Mesodermal cell (in vitro differentiated cells): Measurements from ENCODE around the gene DNAL4.

ENCODE experiments used
- H3K27ac ChIP-seq: 2 replicates; pipeline ENCODE4 v1.7.0; 2013; ENCODE audit warnings: mild to moderate bottlenecking, low read depth, low read length, moderate library complexity; ENCODE audit not compliant: severe bottlenecking
- H3K36me3 ChIP-seq: 2 replicates; pipeline ENCODE4 v1.7.1; 2013; ENCODE audit warnings: mild to moderate bottlenecking, low read length, moderate library complexity; ENCODE audit not compliant: control insufficient read depth, insufficient read depth
- H3K4me1 ChIP-seq: one replicate; pipeline ENCODE4 v1.7.1; 2013; ENCODE audit warnings: mild to moderate bottlenecking, low read length; ENCODE audit not compliant: insufficient read depth, control insufficient read depth, poor library complexity, severe bottlenecking
- H3K4me3 ChIP-seq: 2 replicates; pipeline ENCODE4 v1.7.0; 2013; ENCODE audit warnings: low read length, control low read depth, mild to moderate bottlenecking; ENCODE audit not compliant: insufficient read depth, poor library complexity, severe bottlenecking; ENCODE audit errors: extremely low read depth
- H3K9me3 ChIP-seq: 2 replicates; pipeline ENCODE4 v1.7.1; 2013; ENCODE audit warnings: mild to moderate bottlenecking, low read length, moderate library complexity; ENCODE audit not compliant: control insufficient read depth
- WGBS, 2 experiments: methylation state at CpG; one replicate each; pipeline ENCODE4 v1.1.5; 2013; ENCODE audit warnings: missing lambda C conversion rate in 2 of 2; ENCODE audit not compliant: insufficient coverage in 2 of 2; 5-methylcytosine and 5-hydroxymethylcytosine counted together

The DNAL4 gene

DNA sequence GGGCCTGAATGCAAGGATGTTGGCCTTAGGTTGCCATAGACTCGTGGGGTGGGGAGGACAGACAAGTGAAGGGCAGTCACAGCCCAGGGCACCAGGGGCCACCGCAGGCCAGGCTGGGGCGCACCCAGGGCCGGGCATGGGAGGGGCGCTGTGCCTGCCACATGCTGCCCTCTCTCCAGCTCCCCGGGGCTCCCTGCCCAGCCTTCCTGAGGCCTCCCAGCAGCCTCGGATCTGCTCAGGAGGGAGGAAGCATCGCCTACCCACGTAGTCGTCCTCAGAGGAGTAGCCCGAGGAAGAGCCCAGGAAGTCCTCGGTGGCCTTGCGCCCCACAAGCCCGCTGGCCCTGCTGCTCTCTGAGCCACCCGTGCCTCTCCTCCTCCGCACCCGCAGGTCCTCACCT lies 43.3 kb downstream of the DNAL4 start:
- WGBS, 2 experiments = 96 to 97% methylated on average over 16 of the region's 17 CpGs
- Histone ChIP-seq H3K4me3 (no peak overlapping the region), H3K27ac (no peak overlapping the region), H3K9me3 (no peaks in the 10 kb centered on the region), H3K36me3 (peaks cover 75% of the 10 kb centered on the region), H3K4me1 (peaks cover 5% of the 10 kb centered on the region)

DNA sequence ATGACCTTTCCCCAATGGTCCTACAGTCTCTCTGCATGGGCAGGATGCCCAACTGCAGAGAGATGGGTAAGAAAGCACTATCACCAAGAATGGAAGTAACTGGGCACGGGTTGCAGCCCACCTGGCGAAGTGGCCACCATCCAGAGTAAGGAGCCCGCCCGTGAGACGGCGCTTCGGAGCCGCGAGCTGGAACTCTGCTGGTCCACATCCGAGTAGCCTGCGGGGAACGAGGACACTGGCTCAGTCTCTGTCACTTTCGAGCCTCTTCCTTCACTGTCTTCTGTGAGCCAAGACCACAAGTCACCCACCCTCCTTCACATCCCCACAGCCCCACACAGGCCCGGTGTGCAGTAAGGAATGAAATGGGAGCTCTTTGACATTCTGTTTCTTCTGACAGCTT lies 43.8 kb downstream of the DNAL4 start:
- 93 to 99% methylated on average over 12 of the region's 14 CpGs for WGBS, 2 experiments
- Histone ChIP-seq H3K4me3 (no peak overlapping the region), H3K27ac (no peak overlapping the region), H3K4me1 (peaks cover 5% of the 10 kb centered on the region), H3K9me3 (no peaks in the 10 kb centered on the region), H3K36me3 (peaks cover 80% of the 10 kb centered on the region)

DNA sequence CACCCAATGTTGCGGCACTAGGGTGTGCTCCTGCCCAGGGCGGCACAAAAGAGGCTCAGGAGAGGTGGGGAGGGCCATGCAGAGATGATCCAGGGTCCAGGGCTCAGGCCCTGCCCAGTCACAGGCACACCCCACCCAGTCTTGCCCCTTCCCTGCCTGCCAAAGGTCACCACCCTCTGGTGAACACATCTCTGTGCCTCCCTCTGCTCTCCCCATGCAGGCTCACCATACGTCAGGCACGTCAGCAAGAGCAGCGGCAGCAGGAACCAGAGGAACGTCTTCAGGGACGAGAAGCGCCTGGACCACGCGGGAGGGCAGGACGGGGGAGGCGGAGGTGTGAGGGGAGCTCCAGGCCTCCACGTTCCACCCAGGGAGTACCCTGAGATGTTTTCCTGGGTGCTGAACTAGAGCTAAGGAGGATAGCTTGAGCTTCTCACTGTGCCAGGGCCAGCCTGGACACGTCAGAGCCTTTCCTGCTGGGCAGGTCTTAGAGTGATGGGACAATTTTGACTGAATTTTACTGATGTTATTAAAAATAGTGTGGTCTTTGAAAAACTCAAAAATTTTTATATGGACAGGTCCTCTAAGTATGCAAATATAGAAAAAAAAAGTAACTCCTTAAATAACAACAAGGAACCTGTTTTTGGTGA lies 45.3 kb downstream of the DNAL4 start:
- Histone ChIP-seq H3K4me1 (no peaks in the 10 kb centered on the region), H3K9me3 (no peaks in the 10 kb centered on the region), H3K27ac (no peak overlapping the region), H3K4me3 (no peak overlapping the region), H3K36me3 (peaks cover 92% of the 10 kb centered on the region)
- 91 to 94% methylated on average over 13 to 14 of the region's 14 CpGs for WGBS, 2 experiments

DNA sequence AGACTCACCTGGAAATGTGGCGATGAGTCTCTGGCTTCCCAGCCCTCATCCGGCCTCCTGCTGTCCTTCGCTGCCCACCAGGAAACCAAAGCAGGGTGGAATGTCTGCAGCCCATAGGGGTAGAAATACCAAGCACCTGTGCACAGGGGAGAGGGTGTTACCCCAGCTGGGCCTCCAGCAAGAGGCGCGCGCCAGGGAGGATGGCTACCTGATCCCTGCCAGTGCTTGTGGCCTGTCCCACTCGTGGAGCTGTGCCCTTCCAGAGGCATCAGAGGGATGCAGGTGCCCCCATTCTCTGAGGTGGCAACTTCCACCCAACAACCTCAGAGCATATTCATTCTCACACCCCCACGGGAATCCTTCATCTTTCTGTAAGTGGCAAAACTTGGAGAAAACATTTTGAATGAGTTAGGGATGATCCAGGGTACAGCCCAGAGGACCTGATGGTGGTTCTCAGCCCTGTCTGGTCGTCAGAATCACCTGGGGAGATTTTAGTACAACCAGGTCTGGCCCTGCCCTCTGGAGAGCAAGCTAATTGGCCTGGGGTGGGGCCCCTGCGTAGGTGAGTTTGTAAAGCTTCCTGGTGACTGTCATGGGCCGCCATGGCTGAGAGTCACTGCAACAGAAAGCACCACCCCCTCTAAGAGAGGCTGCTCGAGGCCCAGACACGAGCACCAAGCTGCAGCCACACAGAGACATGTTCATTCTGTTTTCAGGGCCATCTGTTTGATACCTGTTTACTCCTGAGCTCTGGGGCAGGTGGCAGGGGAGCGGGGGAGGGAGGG lies 48.1 kb downstream of the DNAL4 start:
- no peak overlapping the region for H3K27ac ChIP-seq
- no peak overlapping the region for H3K4me3 ChIP-seq
- H3K9me3 ChIP-seq = no peaks in the 10 kb centered on the region
- 94 to 96% methylated on average over 12 to 13 of the region's 14 CpGs for WGBS, 2 experiments
- peaks cover 96% of the 10 kb centered on the region for H3K36me3 ChIP-seq
- H3K4me1 ChIP-seq = no peaks in the 10 kb centered on the region

DNA sequence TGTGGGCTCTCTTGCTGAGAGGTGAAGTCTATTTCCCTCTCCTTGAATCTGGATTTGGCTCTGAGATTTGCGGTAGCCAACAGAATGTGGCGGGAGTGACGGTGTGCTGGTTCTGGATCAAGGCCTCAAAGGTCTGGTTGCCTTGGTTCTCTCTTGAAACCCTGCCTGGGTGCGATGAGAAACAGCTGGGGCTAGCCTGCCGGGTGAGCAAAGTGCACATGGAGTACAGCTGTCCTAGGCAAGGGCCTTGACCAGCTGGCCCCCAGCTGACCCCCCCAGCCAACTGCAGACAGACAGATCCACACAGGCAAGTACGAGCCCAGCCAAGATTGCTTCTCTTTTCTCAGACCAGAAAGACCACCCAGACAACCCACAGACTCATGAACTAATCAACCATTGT lies 49.0 kb downstream of the DNAL4 start:
- H3K27ac ChIP-seq = no peak overlapping the region
- H3K36me3 ChIP-seq = peaks cover 96% of the 10 kb centered on the region
- 90 to 94% methylated on average over 5 of the region's 6 CpGs for WGBS, 2 experiments
- no peak overlapping the region for H3K4me3 ChIP-seq
- H3K9me3 ChIP-seq = no peaks in the 10 kb centered on the region
- no peaks in the 10 kb centered on the region for H3K4me1 ChIP-seq

DNA sequence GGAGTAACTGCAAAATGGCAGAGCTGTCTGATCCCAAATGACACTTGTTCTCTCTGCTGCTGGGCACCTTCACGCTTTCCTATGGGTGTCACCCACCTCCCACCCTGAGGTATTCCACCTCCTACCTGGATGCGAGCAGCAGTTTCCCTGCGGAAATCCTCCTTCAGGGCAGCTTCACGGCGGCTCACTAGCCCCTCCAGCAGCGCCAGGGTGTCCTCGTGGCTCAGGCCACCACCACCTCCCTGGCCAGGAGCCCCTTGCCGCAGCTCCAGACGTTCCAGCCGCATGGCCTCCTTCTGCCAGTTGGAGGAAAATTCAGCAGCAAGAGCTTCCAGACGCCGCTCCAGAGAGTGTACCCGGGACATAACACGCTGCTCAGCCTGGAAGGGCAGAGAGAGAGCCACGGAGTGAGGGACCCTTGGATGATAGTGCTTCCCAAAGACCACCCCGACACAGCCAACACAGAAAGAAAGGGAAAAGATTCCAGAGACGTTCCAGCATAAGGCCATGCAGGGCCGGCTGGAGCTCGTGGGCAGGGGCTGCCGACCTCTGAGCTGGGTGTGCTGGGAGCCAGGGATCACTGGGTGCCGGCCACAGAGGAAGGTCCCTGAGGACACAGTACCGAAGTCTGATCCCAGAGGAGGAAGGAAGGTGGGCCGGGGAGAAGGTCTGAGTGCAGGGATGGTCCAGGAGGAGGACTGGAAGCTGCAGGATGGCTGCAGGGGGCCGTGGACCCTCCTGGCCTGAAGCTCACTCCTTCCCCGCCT lies 51.6 kb downstream of the DNAL4 start:
- H3K36me3 ChIP-seq = peaks cover 97% of the 10 kb centered on the region
- 90 to 93% methylated on average over 22 to 25 of the region's 25 CpGs for WGBS, 2 experiments
- H3K4me3 ChIP-seq = no peak overlapping the region
- H3K9me3 ChIP-seq = no peaks in the 10 kb centered on the region
- H3K4me1 ChIP-seq = peaks cover 2% of the 10 kb centered on the region
- no peak overlapping the region for H3K27ac ChIP-seq

DNA sequence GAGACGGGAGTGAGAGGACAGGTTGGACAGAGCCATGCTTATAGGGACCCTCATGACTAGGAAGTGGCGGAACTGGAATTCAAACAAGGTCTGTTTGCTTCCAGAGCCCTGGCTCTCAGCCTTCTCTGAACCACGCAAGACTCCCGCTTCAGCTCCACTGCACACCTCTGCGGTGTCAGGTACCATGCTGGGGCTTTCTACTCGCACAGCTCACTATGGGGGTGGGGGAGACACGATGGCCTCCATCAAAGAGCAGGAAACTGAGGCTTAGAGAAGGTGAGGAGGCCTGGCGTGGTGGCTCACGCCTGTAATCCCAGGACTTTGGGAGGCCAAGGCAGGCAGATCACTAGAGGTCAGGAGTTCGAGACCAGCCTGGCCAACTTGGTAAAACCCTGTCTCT lies 52.4 kb downstream of the DNAL4 start:
- Histone ChIP-seq H3K27ac (no peak overlapping the region), H3K36me3 (peaks cover 99% of the 10 kb centered on the region), H3K4me3 (no peak overlapping the region), H3K4me1 (peaks cover 3% of the 10 kb centered on the region), H3K9me3 (no peaks in the 10 kb centered on the region)
- 95 to 98% methylated on average over 9 of the region's 10 CpGs for WGBS, 2 experiments

DNA sequence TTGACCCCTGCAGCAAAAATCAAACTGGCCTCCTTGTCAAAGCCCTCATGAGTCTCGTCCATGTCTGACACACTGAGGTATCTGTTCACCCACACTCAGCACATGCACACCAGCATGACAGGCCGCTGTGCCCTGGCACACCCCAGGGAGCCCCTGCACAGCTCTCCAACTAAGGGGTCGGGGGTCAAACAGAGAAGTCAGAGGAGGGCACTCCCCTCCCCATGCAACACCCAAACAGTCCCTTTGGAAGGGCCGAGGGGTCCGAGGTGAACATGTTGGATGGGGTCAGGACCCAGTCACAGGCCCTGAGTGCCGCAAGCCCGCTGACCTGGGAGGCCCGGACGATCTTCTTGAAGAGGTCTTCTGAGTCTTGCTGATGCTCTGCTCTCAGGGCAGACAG lies 52.8 kb downstream of the DNAL4 start:
- Histone ChIP-seq H3K36me3 (peaks cover 99% of the 10 kb centered on the region), H3K4me3 (no peak overlapping the region), H3K9me3 (no peaks in the 10 kb centered on the region), H3K27ac (no peak overlapping the region), H3K4me1 (peaks cover 3% of the 10 kb centered on the region)
- WGBS, 2 experiments = 92 to 94% methylated on average over 7 to 9 of the region's 9 CpGs

DNA sequence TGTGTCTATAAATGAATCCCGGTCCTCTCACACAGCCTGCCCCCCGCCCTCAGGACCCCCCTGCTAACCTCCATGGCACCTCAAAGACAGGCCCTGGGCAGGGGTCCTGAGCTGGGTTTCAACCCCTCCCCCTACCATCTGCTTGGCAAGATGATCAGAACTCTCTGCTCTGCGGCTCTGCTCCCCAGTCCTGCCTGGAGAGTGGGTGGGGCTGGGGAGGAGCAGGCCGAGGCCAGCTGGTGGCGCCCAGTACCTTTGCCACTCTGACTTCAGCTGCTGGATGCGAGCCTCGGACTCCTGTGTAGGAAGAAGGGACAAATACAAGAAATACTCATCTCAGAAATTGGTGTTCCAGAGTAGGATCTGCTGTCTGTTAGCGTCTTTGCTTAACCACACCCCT lies 53.2 kb downstream of the DNAL4 start:
- no peaks in the 10 kb centered on the region for H3K9me3 ChIP-seq
- WGBS, 2 experiments = 91 to 100% methylated on average over 1 of the region's 8 CpGs

DNA sequence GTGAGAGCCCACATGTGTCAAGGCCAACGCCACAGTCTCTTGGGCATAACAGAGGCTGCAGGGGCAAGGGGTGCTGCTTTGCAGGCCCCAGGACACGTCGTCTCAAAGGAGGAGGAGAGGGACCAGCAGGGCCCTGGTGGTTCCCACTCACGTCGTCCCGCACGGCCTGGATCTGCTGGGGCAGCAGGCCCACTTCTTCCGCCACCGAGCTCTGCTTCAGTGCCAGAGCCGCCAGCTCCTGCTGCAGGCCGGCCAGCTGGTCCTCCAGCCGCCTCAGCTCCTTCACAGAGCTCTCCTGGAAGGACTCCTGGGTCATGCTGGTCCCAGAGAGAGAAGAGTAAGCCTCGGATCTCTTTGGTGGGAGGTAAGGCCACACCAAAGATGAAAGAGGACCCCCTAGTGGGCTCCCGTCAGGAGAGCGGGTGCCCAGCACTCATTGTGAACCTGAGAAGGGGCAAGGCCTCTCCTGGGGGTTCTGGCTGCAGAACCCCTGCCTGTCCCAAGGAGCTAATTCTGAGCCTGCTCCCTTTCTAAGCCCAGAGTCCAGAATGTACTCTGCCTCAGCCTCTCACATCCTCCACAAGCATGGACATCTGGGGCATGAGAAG lies 53.7 kb downstream of the DNAL4 start:
- Histone ChIP-seq H3K9me3 (no peaks in the 10 kb centered on the region), H3K4me1 (peaks cover 3% of the 10 kb centered on the region), H3K27ac (no peak overlapping the region), H3K4me3 (no peak overlapping the region), H3K36me3 (peaks cover 98% of the 10 kb centered on the region)
- WGBS, 2 experiments = 94% methylated on average over 12 to 13 of the region's 15 CpGs

More for the DNA sequence above, 53.2 kb downstream of the DNAL4 start:
- peaks cover 99% of the 10 kb centered on the region for H3K36me3 ChIP-seq
- H3K4me3 ChIP-seq = no peak overlapping the region
- H3K4me1 ChIP-seq = peaks cover 3% of the 10 kb centered on the region
- no peak overlapping the region for H3K27ac ChIP-seq
